NCI-H2081 treated with DMSO at 0.1 percent for 48 hours (cell line): Measurements from ENCODE around the gene CKAP5.
"Not testable (repeated sequence)": the region's sequence is repeated elsewhere in the genome, so short reads cannot be mapped to it uniquely, and the experiment has no call there.

ENCODE experiments used
- DNase-seq: peaks from one replicate; lab custom pipeline; 2025; lab: John Stamatoyannopoulos, UW

CKAP5 gene

GRCh38 chr11:46855167-46855566 is 9.1 kb upstream of the CKAP5 start:
- no peak for DNase-seq

DNA sequence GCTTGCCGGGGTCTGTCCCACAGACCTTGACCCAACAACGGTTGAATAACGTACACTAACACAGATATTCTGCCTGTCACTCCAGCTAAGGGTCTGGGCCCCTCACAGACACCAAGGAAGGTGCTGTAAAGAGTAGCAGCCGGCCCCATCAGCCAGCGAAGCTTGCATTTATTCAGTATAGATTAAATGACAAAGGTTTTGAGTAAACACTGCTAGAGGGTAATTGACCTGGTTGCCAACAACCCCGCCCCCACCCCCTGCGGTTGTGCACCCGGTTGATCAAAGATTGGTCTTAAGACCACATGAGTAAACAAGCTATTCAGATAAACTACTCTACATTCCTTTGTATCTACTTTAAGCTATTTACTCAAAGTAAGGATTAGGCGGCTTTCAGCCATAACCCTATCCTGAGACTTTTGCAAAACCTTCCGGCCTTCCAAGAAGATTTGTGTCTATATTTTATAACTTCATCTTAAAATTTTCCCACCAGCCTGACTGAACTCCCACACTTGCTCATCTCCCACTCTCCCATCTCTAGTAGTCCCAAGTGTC is 4.8 kb upstream of the CKAP5 start:
- no peak for DNase-seq

DNA sequence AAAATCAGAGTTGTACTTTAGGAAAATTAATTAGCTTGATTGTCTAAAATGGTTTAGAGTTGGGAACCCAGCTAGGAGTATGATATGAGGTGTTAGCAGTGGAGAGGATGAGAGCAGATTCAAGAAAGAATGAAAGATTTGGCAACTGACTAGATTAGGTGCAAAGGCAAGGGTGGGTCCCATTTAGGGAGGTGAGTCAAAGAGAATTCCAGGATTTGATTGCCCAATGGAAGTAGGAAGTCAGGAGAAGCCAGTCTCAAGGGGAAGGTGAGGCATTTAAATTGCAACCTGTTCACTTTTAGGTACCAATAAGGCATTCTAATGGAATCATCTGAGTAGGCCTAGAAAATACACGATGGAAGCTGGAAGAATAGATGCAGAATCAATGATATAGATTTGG is 3.6 kb upstream of the CKAP5 start:
- no peak for DNase-seq

GRCh38 chr11:46846510-46846830 is 390 bp upstream of the CKAP5 start:
- DNase-seq = no peak

DNA sequence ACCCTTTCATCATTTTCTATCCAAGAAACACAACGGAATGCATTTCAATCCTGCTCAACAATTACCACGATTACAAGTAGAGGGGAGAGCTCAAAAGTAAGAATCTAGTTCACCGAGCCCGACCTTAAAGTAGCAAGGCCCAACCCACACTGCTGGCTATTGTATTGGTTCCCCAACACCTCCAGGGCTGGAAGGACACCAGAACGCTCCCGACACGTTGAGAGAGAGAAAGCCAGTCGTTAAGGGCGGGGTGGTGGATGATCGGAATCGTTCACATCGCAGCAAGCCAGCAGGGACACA is 690 bp downstream of the CKAP5 start:
- no peak for DNase-seq

GRCh38 chr11:46840116-46840515 is 6.0 kb downstream of the CKAP5 start:
- no peak for DNase-seq

- DNase-seq = no peak
Measured at GRCh38 chr11:46838501-46838900, 7.6 kb downstream of the CKAP5 start.

DNA sequence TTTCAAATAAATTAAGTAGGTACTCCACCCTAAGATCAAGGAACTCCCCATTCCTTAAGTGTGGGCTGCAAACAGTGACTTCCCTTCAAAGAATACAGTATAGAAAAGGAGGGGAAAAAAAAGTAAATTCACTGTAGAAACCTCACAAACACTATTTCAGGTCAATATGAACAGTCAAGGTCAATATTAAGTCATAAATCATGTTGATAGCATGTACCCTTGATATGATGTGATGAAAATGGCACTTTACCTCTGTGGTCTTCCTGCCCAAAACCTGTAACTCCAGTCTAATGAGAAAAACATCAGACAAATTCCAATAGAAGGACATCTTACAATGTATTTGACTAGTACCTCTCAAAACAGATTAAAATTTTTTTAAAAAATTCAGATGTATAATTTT is 8.2 kb downstream of the CKAP5 start:
- DNase-seq = no peak

DNA sequence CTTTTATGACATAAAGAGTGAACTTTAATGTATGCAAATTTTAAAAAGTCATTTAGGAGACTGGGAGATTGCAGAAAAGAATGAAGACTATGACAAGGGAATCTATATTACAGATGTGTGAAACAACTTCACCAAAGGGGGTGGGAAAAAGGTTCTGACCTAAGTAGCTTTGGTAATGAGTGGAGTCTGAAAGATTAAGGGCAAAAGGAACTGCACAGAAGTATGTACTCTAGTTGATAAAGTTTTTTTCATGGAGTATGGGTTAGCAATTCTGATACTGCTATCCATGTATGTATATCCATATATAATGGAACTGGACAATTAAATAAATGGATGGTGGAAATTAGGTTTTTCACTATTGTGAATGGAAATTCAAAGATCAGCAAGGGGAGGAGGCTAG is 9.2 kb downstream of the CKAP5 start:
- DNase-seq = no peak

- DNase-seq = no peak
Measured at GRCh38 chr11:46836431-46836830, 9.6 kb downstream of the CKAP5 start.

DNA sequence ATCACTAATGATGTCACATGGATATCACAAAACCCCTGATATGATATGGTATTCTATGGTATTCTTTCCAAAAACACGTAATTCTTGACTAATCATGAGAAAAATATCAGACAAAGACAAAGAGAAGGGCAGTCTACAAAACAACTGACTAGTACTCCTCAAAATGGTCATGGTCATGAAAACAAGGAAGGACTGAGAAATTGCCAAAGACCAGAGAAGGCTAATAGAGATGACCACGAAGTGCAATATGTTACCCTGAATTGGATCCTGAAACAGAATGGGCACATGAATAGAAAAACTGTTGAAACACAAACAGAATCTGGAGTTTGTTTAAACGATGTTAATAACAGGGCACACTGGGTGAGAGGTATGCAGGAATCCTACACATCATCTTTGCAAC is 10.2 kb downstream of the CKAP5 start:
- DNase-seq = no peak

DNA sequence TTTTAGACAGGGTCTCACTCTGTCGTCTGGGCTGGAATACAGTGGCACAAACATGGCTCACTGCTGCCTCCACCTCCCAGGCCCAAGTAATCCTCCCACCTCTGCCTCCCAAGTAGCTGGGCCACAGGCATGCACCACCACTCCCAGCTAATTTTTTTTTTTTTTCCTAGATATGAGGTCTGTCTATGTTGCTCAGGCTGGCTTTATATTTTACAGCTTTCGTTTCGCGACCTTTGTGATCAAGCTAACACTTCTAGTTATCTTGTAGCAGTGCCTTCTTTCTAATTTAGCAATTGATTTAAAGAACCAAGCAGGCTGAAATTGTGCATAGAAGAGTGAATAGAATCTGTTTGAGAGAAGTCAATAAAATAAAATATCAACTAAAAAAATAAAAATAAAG is 11.3 kb downstream of the CKAP5 start:
- no peak for DNase-seq

- DNase-seq = no peak
Measured at GRCh38 chr11:46832511-46833214, 13.4 kb downstream of the CKAP5 start.

- no peak for DNase-seq
Measured at GRCh38 chr11:46827995-46828394, 18.1 kb downstream of the CKAP5 start.

DNA sequence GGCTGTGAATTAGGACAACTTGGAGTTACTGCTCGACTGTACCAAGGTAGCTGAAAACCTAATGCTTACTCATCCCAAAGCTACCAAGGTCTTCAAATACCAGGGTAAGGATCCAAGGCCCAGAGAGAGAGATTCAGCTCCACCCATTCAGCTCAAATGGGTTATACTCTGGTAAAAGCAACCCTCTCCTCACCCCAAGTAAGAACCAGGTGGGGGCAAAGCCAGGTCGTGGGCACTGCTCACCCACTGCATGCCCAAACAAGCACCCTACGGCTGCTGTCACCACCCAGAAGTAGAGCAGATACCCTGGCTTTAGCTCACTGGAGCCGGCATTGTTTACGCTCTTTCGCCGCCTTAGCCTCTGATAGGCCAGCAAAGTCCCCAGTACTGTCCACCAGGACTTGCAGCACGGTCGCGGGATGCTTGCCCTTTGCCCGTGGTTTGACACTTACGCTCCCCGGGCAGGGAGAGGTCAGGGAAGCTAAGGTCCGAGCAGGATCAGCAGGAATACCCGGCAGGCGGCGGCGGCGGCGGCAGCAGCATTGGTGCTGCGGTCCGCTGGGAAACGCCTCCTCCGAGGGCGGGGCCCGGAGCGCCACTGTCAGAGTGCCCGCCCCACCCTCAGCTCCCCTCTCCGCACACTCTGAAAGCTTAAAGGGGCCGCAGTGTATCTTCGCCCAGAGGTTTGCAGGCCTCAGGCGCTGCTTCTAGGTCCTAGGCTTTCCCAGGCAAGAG is 19.6 kb downstream of the CKAP5 start:
- no peak for DNase-seq

DNA sequence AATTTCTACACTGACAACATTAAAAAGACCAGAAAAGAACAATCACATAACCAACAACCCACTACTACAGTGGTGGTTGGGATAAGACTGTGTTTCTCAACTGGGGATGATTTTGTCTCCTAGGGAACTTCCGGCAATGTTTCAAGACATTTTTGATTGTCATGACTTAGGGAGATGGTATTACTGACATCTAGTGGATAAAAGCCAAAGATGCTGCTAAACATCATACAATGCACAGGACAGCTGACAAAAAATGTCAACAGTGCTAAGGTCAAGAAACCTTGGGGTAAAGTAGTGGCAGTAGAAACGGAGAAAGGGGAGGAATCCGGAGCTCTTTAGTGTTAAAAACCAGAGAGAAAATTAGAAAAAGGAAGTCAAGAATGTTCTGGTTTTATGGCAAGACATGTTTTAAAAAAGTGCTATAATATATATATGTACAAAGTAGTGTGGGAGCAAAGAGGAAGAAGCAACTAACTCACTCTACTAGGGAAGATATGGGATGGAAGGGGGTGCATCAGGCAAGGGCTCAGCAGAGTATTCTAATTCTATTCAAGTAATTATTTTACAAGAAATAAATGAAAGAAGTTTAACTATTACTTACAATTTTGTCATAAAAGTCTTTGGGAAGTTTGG is 37.2 kb downstream of the CKAP5 start:
- DNase-seq = no peak

DNA sequence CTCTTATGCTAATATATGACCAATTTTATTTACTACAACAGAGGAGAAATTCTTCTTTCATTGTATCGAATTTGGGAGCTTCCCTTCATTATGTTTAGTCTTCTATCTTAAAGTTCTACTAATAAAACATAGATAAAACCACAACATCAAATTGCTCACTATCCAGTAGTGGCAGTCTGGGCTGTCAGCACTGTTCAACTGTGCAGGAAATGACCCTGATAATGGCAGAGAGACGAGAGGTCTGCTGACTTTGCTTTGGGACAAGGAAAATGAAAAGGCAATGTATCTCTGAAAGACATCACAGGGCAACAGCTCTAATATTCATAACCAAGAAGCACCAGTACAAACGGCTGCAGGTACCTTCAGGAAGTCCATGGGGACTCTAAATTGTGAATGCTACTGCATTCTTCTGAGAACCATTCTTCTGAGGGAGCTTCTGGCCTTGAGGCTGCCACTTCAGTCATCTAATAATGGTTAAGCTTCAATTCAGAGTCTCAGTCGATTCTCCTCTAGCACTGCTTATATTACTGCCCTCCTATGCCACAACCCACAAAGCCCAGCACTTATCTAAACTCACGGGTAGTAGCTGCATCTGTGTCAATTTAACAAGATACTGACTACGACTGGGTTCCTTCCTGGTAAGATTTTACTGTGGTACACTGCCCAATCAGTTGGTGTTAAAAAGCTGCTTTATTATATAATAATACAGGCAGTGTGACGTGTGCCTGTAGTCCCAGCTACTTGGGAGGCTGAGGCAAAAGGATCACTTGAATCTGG is 44.2 kb downstream of the CKAP5 start:
- DNase-seq = no peak

DNA sequence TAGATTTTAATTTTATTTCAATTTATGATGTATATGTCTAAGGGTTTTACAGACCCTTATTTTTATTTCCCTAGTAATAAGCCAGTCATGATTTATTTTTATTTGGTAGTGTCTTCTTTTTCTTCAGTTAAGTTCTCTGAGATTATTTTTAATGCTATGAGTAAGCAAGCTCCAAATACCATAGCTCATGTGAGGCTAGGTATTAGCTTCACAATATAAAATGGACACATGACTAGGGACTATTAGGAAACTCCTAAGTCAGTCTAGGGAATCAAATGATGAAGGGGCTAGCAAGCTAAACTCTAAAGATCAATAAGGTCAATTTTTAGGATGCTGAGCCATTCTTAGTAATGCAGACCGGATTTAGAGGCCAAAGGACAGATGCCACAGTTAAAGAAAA is 45.9 kb downstream of the CKAP5 start:
- no peak for DNase-seq

DNA sequence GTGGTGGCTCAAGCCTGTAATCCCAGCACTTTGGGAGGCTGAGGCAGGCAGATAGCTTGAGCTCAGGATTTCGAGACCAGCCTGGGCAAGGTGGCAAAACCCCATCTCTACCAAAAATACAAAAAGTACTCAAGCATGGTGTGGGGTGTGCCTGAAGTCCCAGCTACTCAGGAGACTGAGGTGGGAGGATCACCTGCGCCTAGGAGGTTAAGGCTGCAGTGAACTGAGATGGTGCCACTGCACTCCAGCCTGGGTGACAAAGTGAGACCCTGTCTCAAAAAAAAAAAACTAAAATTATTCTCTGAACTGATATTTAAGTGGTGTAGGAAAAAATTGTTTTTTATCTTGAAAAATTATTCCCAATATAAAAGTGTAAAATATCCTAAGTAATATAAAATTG is 46.4 kb downstream of the CKAP5 start:
- not testable (repeated sequence) for DNase-seq

DNA sequence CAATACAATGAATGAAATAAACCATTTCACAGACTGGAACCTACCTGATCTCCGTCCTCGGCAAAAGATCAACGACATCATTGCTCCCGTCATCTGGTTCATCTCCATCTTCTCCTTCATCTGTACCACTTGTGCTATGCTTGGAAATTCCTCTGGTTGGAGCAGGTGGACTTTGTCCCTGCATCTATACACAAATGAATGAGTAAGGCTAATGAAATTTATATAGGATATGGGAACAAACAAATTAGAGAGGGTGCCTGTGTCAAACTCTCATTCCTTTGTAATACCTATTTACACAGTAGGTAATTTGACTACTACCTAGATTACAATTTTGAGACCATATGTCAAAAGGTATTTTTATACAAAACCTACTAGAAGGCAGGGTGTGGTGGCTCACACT is 67.7 kb downstream of the CKAP5 start:
- DNase-seq = no peak

DNA sequence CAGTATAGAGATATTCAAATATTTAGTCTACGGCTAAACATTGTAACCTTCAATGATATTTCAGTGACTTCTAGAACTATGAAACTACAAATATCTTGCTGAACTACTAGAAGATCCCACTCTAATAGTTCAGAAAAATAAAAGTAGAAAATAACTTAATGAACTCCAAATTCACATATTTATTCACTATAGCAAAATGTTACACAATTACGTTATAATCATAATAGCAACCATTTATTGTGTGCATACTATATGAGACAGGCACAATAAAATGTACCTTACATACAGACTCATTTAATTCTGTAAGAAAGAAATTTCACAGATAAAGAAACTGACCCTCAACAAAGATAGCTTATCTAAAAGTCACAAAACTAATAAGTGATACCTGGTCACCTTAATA is 69.2 kb downstream of the CKAP5 start:
- DNase-seq = no peak

DNA sequence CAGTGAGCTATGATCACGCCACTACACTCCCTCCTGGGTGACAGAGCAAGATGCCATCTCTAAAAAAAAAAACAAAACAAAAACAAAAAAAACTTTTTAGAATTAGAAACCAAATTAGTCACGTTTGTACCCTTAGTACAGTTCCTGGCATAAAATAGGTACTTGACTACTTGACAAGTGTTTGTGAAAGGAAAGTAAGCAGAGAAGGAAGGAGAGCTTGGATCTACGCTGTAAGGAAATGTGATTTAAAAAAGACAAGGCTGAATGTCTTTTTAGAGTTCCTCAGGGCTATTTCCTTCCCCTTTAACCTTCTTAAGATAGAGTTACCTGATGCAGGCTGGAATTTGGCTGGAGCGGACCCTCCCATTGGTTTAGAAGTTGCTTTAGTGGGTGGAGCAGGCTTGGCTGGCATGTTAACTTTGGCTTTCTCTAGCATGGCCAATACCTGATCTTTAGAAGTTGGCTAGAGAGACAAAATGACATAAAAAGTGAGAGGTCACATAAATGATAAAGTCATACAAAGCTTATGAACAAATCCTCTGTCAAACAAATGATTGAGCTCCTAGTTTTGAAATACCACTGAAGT is 76.4 kb downstream of the CKAP5 start:
- DNase-seq = no peak
